HTERT RPE-1 (cell line): ENCODE measurements around the gene SDC1.

Source experiments
- in situ Hi-C: fragments of 300-500 bp; cut with MboI; formaldehyde crosslinking; loops from 4 replicates; pipeline ENCODE4 v1.14.3; 2020; ENCODE audit warnings: low sequenced_read_pairs

SDC1 gene

DNA sequence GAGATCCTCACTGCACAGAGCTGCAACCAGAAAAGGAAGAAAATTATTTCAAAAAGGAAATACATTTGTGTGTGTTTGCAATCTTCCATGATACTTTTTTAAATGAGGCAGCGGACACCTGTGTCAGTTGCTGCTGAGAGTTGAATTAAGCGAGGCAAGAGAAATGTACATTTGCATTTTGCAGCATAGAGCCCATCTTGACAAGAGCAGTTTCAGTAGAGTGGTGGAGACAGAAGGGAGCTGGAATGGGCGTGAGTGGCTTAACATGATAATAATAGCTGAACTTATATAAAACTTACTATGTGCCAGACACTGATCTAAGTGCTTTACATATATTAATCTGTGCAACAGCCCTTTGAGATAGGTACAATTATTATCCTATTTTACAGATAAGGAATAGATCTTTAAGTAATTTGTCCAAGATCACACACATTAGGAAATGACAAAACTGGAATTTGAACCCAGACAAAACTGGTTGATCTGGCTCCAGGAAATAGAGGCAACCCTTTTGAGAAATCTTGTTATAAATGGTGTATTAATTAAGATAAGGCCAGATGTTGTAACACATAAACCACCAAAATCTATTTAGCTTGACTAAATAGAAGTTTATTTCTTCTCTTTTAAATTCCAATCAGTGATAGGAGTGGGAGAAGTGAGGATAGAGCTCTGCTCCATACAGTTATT lies 68.7 kb downstream of the SDC1 start:
- in situ Hi-C loops = no loop called here

DNA sequence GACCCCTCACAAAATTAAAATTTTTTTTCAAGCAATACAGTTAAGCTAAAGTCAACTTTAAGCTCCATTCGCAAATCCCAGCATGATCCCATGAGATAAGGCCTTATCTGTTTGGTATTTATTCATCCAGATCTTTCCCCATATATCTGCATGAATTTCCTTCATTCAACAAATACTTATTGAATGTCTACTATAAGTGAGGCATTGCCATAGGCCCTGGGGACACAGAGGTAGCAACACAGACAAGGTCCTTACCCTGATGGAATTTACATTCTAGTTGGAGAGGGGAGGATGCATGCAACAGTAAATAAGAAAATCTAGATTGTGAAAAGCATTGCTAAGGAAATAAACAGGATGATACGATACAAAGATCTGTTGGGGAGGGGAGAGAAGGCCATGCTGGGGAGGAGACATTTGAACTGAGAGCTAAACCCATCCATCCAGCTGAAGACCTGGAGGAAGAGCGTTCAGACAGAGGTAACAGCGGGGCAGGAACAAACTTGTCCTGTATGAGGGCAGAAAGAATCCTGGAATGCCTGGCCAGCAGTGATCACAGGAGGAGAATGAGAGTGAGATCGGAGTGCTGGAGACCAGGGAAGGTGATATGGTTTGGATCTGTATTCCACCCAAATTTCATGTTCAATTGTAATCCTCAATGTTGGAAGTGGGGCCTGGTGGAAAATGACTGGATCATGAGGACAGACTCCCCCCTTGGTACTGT lies 71.6 kb downstream of the SDC1 start:
- in situ Hi-C loops = no loop called here

GRCh38 chr2:20150806-20151571 lies 73.9 kb downstream of the SDC1 start:
- in situ Hi-C loops = no loop called here
